ENCODE measurements around the gene PLAU.
A peak's percentile ranks its signal among the peaks of the same experiment; 100 is the strongest.
"Not testable (repeated sequence)": the region's sequence is repeated elsewhere in the genome, so short reads cannot be mapped to it uniquely, and the experiment has no call there.

Gene PLAU

DNA sequence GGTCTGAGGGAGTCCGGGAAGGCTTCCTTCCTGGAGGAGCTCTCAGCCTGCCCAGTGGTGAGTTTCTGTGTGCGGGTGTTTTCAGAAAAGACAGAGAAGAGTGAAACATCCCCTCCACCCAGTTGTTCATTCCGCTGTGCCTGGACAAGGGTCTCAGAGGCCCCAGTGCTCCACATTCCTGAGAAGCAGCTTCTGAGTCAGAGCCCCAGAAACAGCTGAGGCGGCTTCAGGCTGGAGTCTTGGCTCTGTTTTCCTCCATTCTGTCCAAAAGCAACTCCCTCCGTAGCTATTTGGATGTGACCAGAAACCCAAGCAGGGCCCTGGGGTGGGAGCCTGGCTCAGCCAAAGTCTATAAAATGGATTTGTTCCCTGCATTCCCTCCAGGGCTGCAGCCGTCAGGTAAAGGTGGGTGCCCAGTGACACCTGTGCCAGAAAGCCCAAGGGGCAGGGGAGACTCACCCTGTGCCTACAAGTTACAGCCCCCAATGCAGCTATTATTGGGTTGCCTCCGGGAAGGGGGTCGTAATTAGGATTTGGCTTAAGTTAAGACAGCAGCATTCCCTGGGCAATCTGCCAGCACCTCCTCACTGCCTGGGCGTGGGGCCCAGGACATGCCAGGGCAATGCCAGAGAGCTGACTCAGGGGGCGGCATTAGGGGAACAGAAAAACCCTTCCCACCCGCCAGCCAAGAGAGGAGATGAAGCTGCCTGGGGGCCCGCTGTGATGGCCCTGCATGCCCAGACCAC is 23.5 kb upstream of the PLAU start:
- Mint-ChIP-seq H3K4me3 (no peak overlapping the region), H3K27ac (no peak overlapping the region), H3K9me3 (no peaks in the 10 kb centered on the region), H3K27me3 (ENCODE audit: low read depth, poor library complexity) (no peaks in the 10 kb centered on the region), H3K4me1 (peaks cover 23% of the 10 kb centered on the region), H3K36me3 (ENCODE audit: low read depth) (no peaks in the 10 kb centered on the region)
- DNase-seq = no peak
- TF ChIP-seq, protein P1, sequence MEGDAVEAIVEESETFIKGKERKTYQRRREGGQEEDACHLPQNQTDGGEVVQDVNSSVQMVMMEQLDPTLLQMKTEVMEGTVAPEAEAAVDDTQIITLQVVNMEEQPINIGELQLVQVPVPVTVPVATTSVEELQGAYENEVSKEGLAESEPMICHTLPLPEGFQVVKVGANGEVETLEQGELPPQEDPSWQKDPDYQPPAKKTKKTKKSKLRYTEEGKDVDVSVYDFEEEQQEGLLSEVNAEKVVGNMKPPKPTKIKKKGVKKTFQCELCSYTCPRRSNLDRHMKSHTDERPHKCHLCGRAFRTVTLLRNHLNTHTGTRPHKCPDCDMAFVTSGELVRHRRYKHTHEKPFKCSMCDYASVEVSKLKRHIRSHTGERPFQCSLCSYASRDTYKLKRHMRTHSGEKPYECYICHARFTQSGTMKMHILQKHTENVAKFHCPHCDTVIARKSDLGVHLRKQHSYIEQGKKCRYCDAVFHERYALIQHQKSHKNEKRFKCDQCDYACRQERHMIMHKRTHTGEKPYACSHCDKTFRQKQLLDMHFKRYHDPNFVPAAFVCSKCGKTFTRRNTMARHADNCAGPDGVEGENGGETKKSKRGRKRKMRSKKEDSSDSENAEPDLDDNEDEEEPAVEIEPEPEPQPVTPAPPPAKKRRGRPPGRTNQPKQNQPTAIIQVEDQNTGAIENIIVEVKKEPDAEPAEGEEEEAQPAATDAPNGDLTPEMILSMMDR (IDR thresholded peaks at IDR 0.05) = no peak

DNA sequence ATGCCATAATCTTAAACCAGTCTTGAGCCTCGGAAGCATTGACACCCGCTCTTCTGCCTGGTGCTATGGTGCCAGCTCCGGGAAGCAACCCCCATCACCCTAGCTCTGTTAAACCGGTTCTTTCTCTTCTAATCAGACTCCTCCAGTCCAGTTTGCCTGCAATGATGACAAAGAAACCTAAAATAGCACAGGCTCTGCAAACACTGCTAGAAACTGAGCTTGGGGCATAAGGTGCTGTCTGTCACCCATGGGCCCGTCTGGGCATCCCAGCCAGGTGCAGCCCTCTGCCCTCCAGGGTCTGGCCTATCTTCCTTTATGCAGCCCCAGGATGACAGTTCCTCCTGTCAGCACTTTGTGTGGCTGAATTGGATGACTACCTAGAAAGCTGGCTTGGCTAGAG is 22.4 kb upstream of the PLAU start:
- Mint-ChIP-seq H3K27me3 (ENCODE audit: low read depth, poor library complexity) (peaks cover 2% of the 10 kb centered on the region), H3K27ac (no peak overlapping the region), H3K4me3 (no peak overlapping the region), H3K4me1 (peaks cover 26% of the 10 kb centered on the region), H3K9me3 (no peaks in the 10 kb centered on the region), H3K36me3 (ENCODE audit: low read depth) (no peaks in the 10 kb centered on the region)
- TF ChIP-seq, protein P1 (IDR thresholded peaks at IDR 0.05) = no peak
- no peak for DNase-seq

DNA sequence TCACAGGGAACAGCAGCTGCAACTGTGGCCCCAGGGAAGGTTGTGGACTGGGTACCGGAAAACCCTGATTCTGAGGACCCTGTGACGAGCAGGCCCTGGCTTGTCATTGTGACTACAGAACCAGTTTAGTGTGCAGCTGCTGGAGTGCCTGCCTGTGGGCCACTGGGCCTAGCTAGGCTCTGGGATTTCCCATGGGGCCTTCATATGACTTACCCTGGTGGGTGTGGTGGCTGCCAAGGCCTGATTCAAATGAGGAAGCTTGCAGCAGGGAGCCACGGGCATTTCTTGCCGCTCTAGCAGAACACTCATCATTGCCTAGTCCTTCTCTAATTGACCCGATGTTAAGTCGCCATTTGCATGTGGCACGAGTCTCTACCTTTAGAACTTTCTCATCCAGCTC is 21.9 kb upstream of the PLAU start:
- no peak overlapping the region for H3K27ac Mint-ChIP-seq
- no peaks in the 10 kb centered on the region for H3K36me3 Mint-ChIP-seq (ENCODE audit: low read depth)
- TF ChIP-seq, protein P1 (IDR thresholded peaks at IDR 0.05) = no peak
- DNase-seq = no peak
- H3K4me3 Mint-ChIP-seq = no peak overlapping the region
- no peaks in the 10 kb centered on the region for H3K9me3 Mint-ChIP-seq
- H3K27me3 Mint-ChIP-seq (ENCODE audit: low read depth, poor library complexity) = peaks cover 4% of the 10 kb centered on the region
- H3K4me1 Mint-ChIP-seq = peaks cover 26% of the 10 kb centered on the region

DNA sequence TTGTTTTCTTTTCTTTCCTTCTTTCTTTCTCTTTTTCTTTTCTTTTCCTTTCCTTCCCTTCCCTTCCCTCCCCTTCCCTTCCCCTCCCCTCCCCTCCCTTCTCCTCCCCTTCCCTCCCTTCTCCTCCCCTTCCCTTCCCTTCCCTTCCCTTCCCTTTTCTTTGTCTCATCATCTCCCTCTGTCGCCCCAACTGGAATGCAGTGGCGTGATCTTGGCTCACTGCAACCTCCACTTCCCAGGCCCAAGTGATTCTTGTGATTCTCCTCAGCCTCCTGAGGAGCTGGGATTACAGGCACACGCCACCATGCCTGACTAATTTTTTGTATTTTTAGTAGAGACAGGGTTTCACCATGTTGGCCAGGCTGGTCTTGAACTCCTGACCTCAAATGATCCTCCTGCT is 21.5 kb upstream of the PLAU start:
- H3K4me3 Mint-ChIP-seq; DNase-seq; H3K36me3 Mint-ChIP-seq (ENCODE audit: low read depth); H3K27me3 Mint-ChIP-seq (ENCODE audit: low read depth, poor library complexity); H3K27ac Mint-ChIP-seq; H3K9me3 Mint-ChIP-seq: not testable (repeated sequence)
- peaks cover 26% of the 10 kb centered on the region for H3K4me1 Mint-ChIP-seq

DNA sequence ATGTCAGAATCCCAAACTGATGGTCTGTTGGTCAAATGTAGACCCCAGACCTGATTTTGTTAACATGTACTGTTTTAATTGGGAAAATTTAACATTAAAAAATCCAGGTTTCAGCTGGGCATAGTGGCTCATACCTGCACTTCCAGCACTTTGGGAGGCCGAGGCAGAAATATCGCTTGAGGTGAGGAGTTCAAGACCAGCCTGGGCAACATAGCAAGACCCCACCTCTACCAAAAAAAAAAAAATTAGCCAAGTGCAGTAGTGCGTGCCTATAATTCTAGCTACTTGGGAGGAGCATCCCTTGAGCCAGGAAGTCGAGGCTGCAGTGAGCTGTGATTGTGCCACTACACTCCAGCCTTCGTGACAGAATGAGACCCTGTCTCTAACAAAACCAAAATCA is 20.7 kb upstream of the PLAU start:
- Mint-ChIP-seq H3K9me3 (no peaks in the 10 kb centered on the region), H3K36me3 (ENCODE audit: low read depth) (no peaks in the 10 kb centered on the region), H3K27ac (no peak overlapping the region), H3K4me3 (no peak overlapping the region), H3K4me1 (peaks cover 26% of the 10 kb centered on the region), H3K27me3 (ENCODE audit: low read depth, poor library complexity) (peaks cover 4% of the 10 kb centered on the region)
- no peak for DNase-seq
- TF ChIP-seq, protein P1 (IDR thresholded peaks at IDR 0.05) = no peak

DNA sequence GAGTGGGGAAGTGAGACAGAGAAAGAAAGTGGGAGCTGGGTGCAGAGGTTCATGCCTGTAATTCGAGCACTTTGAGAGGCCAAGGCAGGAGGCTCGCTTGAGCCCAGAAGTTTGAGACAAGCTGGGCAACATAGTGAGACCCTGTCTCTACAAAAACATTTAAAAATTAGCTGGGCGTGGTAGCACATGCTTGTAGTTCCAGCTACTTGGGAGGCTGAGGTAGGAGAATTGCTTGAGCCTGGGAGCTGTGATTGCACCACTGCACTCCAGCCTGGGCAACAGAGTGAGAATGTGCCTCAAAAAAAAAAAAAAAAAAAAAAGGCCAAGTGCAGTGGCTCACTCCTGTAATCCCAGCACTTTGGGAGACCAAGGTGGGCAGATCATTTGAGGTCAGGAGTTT is 20.1 kb upstream of the PLAU start:
- H3K27me3 Mint-ChIP-seq (ENCODE audit: low read depth, poor library complexity); H3K36me3 Mint-ChIP-seq (ENCODE audit: low read depth); H3K4me3 Mint-ChIP-seq; H3K9me3 Mint-ChIP-seq; DNase-seq; H3K27ac Mint-ChIP-seq: not testable (repeated sequence)
- H3K4me1 Mint-ChIP-seq = peaks cover 26% of the 10 kb centered on the region

DNA sequence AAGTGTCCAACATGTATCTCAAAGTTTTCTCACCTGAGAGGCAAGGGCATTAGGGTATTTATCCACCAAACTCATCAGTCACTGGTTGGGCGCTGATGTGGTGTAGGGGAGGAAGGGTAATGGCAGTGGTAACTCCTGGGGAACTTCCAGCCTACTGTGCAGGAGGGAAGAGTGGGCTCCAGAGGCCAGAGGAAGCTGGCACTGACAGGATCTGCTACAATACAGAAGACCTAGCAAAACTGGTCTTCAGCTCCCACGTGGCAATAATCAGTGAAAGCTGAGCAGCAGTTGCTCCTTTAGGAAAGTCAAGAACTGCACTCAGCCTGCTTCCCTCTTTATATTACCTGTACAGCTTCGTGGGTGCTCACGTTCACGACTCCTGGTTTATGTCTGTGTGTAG is 19.4 kb upstream of the PLAU start:
- H3K4me3 Mint-ChIP-seq = no peak overlapping the region
- no peaks in the 10 kb centered on the region for H3K36me3 Mint-ChIP-seq (ENCODE audit: low read depth)
- H3K27me3 Mint-ChIP-seq (ENCODE audit: low read depth, poor library complexity) = peaks cover 4% of the 10 kb centered on the region
- peak overlapping the region; percentile 46 for H3K27ac Mint-ChIP-seq
- TF ChIP-seq, protein P1 (IDR thresholded peaks at IDR 0.05) = no peak
- DNase-seq = no peak
- H3K9me3 Mint-ChIP-seq = no peaks in the 10 kb centered on the region
- H3K4me1 Mint-ChIP-seq = peaks cover 21% of the 10 kb centered on the region
